ENCODE measurements around the gene SHROOM4.

- TF ChIP-seq POLR2AphosphoS5 (IDR thresholded peaks at IDR 0.05; ENCODE audit: low read depth, low read length) (no peak), TAF1 (IDR thresholded peaks at IDR 0.05; ENCODE audit: borderline replicate concordance, insufficient read depth, low read length) (no peak)
These were observed 62.9 kb downstream of the SHROOM4 start for GRCh38 chrX:50751091-50751490.
